Uterus (tissue), 4 donors: ENCODE results near the gene L1CAM. TPM values are rescaled to one million over a fixed set of nuclear protein-coding genes. Genes with fewer than 3 reads are reported as not detected.

ENCODE experiments used
- DNase-seq, 2 donors: peaks; one replicate each; pipeline ENCODE4 v3.0.0-alpha.2; 2019 to 2020
- H3K27ac ChIP-seq, 2 donors: fragments of 200-600 bp; sonication (generic); 1 replicate in 1 of 2; 2 replicates in 1 of 2; pipeline ENCODE4 v1.5.1; 2016 to 2018
- H3K27me3 ChIP-seq, 2 donors: fragments of 200-600 bp; sonication (generic); one replicate each; pipeline ENCODE4 v1.5.1; 2018 to 2019; ENCODE audit warnings: control low read depth in 1 of 2
- H3K36me3 ChIP-seq, 2 donors: fragments of 200-600 bp; sonication (generic); one replicate each; pipeline ENCODE4 v1.5.1; 2019; ENCODE audit warnings: control low read depth in 1 of 2
- H3K4me1 ChIP-seq, 2 donors: fragments of 200-600 bp; sonication (generic); one replicate each; pipeline ENCODE4 v1.5.1; 2018 to 2019; ENCODE audit warnings: control low read depth in 1 of 2
- H3K4me3 ChIP-seq, 2 donors: fragments of 200-600 bp; sonication (generic); 1 replicate in 1 of 2; 2 replicates in 1 of 2; pipeline ENCODE4 v1.5.1; 2018 to 2019; ENCODE audit warnings: mild to moderate bottlenecking in 1 of 2
- H3K9me3 ChIP-seq, 2 donors: fragments of 200-600 bp; sonication (generic); one replicate each; pipeline ENCODE4 v1.5.1; 2019; ENCODE audit warnings: control low read depth in 1 of 2
- CTCF ChIP-seq, 4 experiments: fragments of 200-600 bp in 2 of 4; fragments of 450-650 bp in 2 of 4; sonication (generic) in 2 of 4; IDR thresholded peaks; one replicate each; pipeline ENCODE4 v1.5.1; 2016 to 2019; ENCODE audit warnings: antibody characterized with exemption in 4 of 4, mild to moderate bottlenecking in 2 of 4, moderate library complexity in 1 of 4
- POLR2A ChIP-seq, 2 donors: fragments of 450-650 bp; IDR thresholded peaks; one replicate each; pipeline ENCODE4 v1.6.1; 2016; ENCODE audit warnings: antibody characterized with exemption in 2 of 2, mild to moderate bottlenecking in 1 of 2, moderate library complexity in 1 of 2
- intact Hi-C: fragments of 100-400 bp; cut with DNase I; formaldehyde crosslinking; loops from one replicate; pipeline ENCODE4 v1.15.1; 2023; ENCODE audit warnings: low total_unique reads
- total RNA-seq, 4 donors: library from RNA; depleted of rRNA in 3 of 4; stranded (reverse); fragments of >200 nt in 3 of 4; gene quantifications; one replicate each; pipeline versions ENCODE4 v1.1.0 to v1.2.4, GENCODE V29; 2014 to 2023
- donor health status: DM: yes; HTN: yes; CAD: no.

The L1CAM gene
- total RNA-seq, 4 donors from 2014 or later = 0.26 to 5.1 (median 2.8) TPM; not detected in 1

GRCh38 chrX:153813161-153813560, 72.8 kb downstream of the L1CAM start:
- no peaks in the 10 kb centered on the region for H3K27me3 ChIP-seq
- no peaks in the 10 kb centered on the region for H3K4me1 ChIP-seq
- H3K4me3 ChIP-seq = no peak overlapping the region
- intact Hi-C loops = no loop called here
- no peaks in the 10 kb centered on the region for H3K36me3 ChIP-seq
- no peak overlapping the region for H3K27ac ChIP-seq
- H3K9me3 ChIP-seq = no peaks in the 10 kb centered on the region
- TF ChIP-seq POLR2A (IDR thresholded peaks at IDR 0.05) = no peak
- TF ChIP-seq CTCF (IDR thresholded peaks at IDR 0.05) = no peak
- DNase-seq = no peak

GRCh38 chrX:153812220-153812619, 73.8 kb downstream of the L1CAM start:
- no peaks in the 10 kb centered on the region for H3K4me1 ChIP-seq
- no peak overlapping the region for H3K4me3 ChIP-seq
- H3K9me3 ChIP-seq = no peaks in the 10 kb centered on the region
- H3K27ac ChIP-seq = no peak overlapping the region
- intact Hi-C loops = no loop called here
- H3K27me3 ChIP-seq = no peaks in the 10 kb centered on the region
- no peak for DNase-seq
- no peak for TF ChIP-seq CTCF (IDR thresholded peaks at IDR 0.05)
- TF ChIP-seq POLR2A (IDR thresholded peaks at IDR 0.05) = no peak
- H3K36me3 ChIP-seq = no peaks in the 10 kb centered on the region

Other genes starting within 250 kb of the L1CAM start
- under 1 TPM in 1 of 4 donors, not detected in 3; 0.21 TPM for gene DUSP9, start 239.0 kb downstream of the L1CAM start, total RNA-seq
- gene PNCK, start 212.4 kb downstream of the L1CAM start, total RNA-seq = 1 to 10 TPM in 3 of 4 donors, not detected in 1; 1.8 to 8.5 (median 5.9) TPM
- gene SLC6A8, start 198.2 kb downstream of the L1CAM start, total RNA-seq = 10 to 100 TPM in 2 of 4 donors, 1 to 10 TPM in 2; 4.7 to 40.3 (median 11.2) TPM
- 100 to 1,000 TPM in 2 of 4 donors, 10 to 100 TPM in 2; 86.6 to 177 (median 102) TPM for gene BCAP31, start 161.8 kb downstream of the L1CAM start, total RNA-seq
- gene ABCD1, start 161.3 kb downstream of the L1CAM start, total RNA-seq = 10 to 100 TPM in 3 of 4 donors, 1 to 10 TPM in 1; 2.9 to 24.9 (median 13.1) TPM
- gene PLXNB3, start 121.9 kb downstream of the L1CAM start, total RNA-seq = 10 to 100 TPM in 1 of 4 donors, 1 to 10 TPM in 3; 1.5 to 50.7 (median 5.1) TPM
- gene SRPK3, start 105.1 kb downstream of the L1CAM start, total RNA-seq = 10 to 100 TPM in 1 of 4 donors, 1 to 10 TPM in 2, under 1 TPM in 1; 0.76 to 13.8 (median 5.5) TPM
- 10 to 100 TPM; 48.4 to 88.5 (median 67.2) TPM for gene IDH3G, start 91.8 kb downstream of the L1CAM start, total RNA-seq
- 100 to 1,000 TPM in 2 of 4 donors, 10 to 100 TPM in 2; 26.9 to 633 (median 103) TPM for gene SSR4, start 91.5 kb downstream of the L1CAM start, total RNA-seq
- gene PDZD4, start 55.6 kb downstream of the L1CAM start, total RNA-seq = 10 to 100 TPM in 3 of 4 donors, 1 to 10 TPM in 1; 2.6 to 21.3 (median 16.8) TPM
- 1 to 10 TPM in 2 of 4 donors, under 1 TPM in 1, not detected in 1; 0.35 to 5.2 (median 4.4) TPM for gene AVPR2, start 18.5 kb upstream of the L1CAM start, total RNA-seq
- 10 to 100 TPM in 2 of 4 donors, 1 to 10 TPM in 2; 5.1 to 28.3 (median 15.8) TPM for gene ARHGAP4, start 40.1 kb upstream of the L1CAM start, total RNA-seq
- gene NAA10, start 48.9 kb upstream of the L1CAM start, total RNA-seq = 100 to 1,000 TPM in 2 of 4 donors, 10 to 100 TPM in 2; 37.9 to 198 (median 109) TPM
- 1 to 10 TPM in 3 of 4 donors, under 1 TPM in 1; 0.77 to 5.9 (median 2.6) TPM for gene RENBP, start 58.5 kb upstream of the L1CAM start, total RNA-seq
- gene HCFC1, start 85.6 kb upstream of the L1CAM start, total RNA-seq = 10 to 100 TPM; 20.9 to 65.7 (median 37.3) TPM
- gene TMEM187, start 86.6 kb upstream of the L1CAM start, total RNA-seq = 1 to 10 TPM in 3 of 4 donors, not detected in 1; 2.5 to 9.6 (median 6.2) TPM
- 10 to 100 TPM in 3 of 4 donors, 1 to 10 TPM in 1; 9.7 to 52.6 (median 35.8) TPM for gene IRAK1, start 133.7 kb upstream of the L1CAM start, total RNA-seq
- 100 to 1,000 TPM in 1 of 4 donors, 10 to 100 TPM in 3; 29.7 to 106 (median 50.6) TPM for gene MECP2, start 211.5 kb upstream of the L1CAM start, total RNA-seq